D721Med (cell line): ENCODE measurements around the gene STPG2.

Source experiments
- DNase-seq: peaks from one replicate; pipeline ENCODE4 v3.0.0; 2011; ENCODE audit warnings: low spot score; ENCODE audit not compliant: insufficient read length
- FAIRE-seq: peaks from 2 replicates; lab custom pipeline; 2011; peaks lifted over from hg19 to GRCh38; lab: Jason Lieb, UNC
- CTCF ChIP-seq: IDR thresholded peaks from 2 replicates; pipeline ENCODE4 v1.5.1; 2012; ENCODE audit warnings: mild to moderate bottlenecking, control low read depth; ENCODE audit not compliant: insufficient read depth; ENCODE audit errors: missing control alignments

The STPG2 gene

GRCh38 chr4:98143001-98143899 lies at the start of gene STPG2:
TSS of gene STPG2 (minus strand) at chr4:98143476.
- peak; percentile 33 for DNase-seq
- TF ChIP-seq CTCF: no peak
- no peak for FAIRE-seq

GRCh38 chr4:98185279-98185678 lies 42.0 kb upstream of the STPG2 start:
- no peak for FAIRE-seq
- no peak for TF ChIP-seq CTCF

GRCh38 chr4:98181809-98182208 lies 38.5 kb upstream of the STPG2 start:
- no peak for DNase-seq
- no peak for TF ChIP-seq CTCF
- no peak for FAIRE-seq

More at GRCh38 chr4:98185279-98185678, 42.0 kb upstream of the STPG2 start:
- DNase-seq: no peak

GRCh38 chr4:98179951-98180350 lies 36.7 kb upstream of the STPG2 start:
- no peak for TF ChIP-seq CTCF
- FAIRE-seq (peak; percentile 32), DNase-seq (no peak)

GRCh38 chr4:98176531-98176930 lies 33.3 kb upstream of the STPG2 start:
- DNase-seq (no peak), FAIRE-seq (no peak)
- TF ChIP-seq CTCF: no peak

- DNase-seq: no peak
- TF ChIP-seq CTCF: no peak
- FAIRE-seq: no peak
Measured at GRCh38 chr4:98170035-98170434, 26.8 kb upstream of the STPG2 start.

- DNase-seq (no peak), FAIRE-seq (no peak)
- no peak for TF ChIP-seq CTCF
Measured at GRCh38 chr4:98166731-98167041, 23.4 kb upstream of the STPG2 start.
